NCI-H2107 treated with DMSO at 0.1 percent for 48 hours (cell line): Measurements from ENCODE around the gene CDC37L1.

ENCODE experiments used
- DNase-seq: peaks from one replicate; lab custom pipeline; 2025; ENCODE audit not compliant: unreplicated experiment; lab: John Stamatoyannopoulos, UW

CDC37L1 gene

GRCh38 chr9:4713849-4714248 is 34.5 kb downstream of the CDC37L1 start:
- no peak for DNase-seq

- peak; percentile 53 for DNase-seq
Measured at GRCh38 chr9:4714266-4715016, 35.1 kb downstream of the CDC37L1 start.

- no peak for DNase-seq
Measured at GRCh38 chr9:4716163-4716562, 36.8 kb downstream of the CDC37L1 start.

GRCh38 chr9:4717815-4718214 is 38.4 kb downstream of the CDC37L1 start:
- no peak for DNase-seq

- DNase-seq, result no peak
Measured at GRCh38 chr9:4718911-4719310, 39.5 kb downstream of the CDC37L1 start.

GRCh38 chr9:4721736-4722135 is 42.4 kb downstream of the CDC37L1 start:
- no peak for DNase-seq

GRCh38 chr9:4725706-4726442 is 46.5 kb downstream of the CDC37L1 start:
- no peak for DNase-seq

GRCh38 chr9:4727593-4727992 is 48.2 kb downstream of the CDC37L1 start:
- DNase-seq, result no peak

GRCh38 chr9:4732890-4733289 is 53.5 kb downstream of the CDC37L1 start:
- no peak for DNase-seq

- DNase-seq, result no peak
Measured at GRCh38 chr9:4734150-4734549, 54.8 kb downstream of the CDC37L1 start.

GRCh38 chr9:4738866-4739586 is 59.7 kb downstream of the CDC37L1 start:
- peak; percentile 14 for DNase-seq

GRCh38 chr9:4739587-4740387 is 60.4 kb downstream of the CDC37L1 start:
- no peak for DNase-seq

GRCh38 chr9:4740388-4740637 is 60.9 kb downstream of the CDC37L1 start:
- DNase-seq, result peak; percentile 37

GRCh38 chr9:4740638-4741364 is 61.4 kb downstream of the CDC37L1 start, which contains the start of gene AK3:
Gene AK3, minus strand, starts transcription at chr9:4741202. Its CDS starts 115 bp downstream, at chr9:4741087.
- peak; percentile 40 for DNase-seq

- DNase-seq, result peak; percentile 23
Measured at GRCh38 chr9:4741365-4742089, 62.2 kb downstream of the CDC37L1 start.

GRCh38 chr9:4742246-4742645 is 62.9 kb downstream of the CDC37L1 start:
- DNase-seq, result no peak

- DNase-seq, result no peak
Measured at GRCh38 chr9:4743131-4743875, 63.9 kb downstream of the CDC37L1 start.

GRCh38 chr9:4746278-4747030 is 67.1 kb downstream of the CDC37L1 start:
- no peak for DNase-seq
